OCI-LY3 (cell line): Measurements from ENCODE around the gene KLHL6.

Source experiments
- CTCF ChIP-seq: fragments of 200-600, 300-600 bp; sonication (generic); IDR thresholded peaks from 2 replicates; pipeline ENCODE4 v1.5.1; 2014; ENCODE audit warnings: antibody characterized with exemption, low read length, low read depth
- EZH2phosphoT487 ChIP-seq: fragments of 200-600 bp; shearing (Covaris generic); IDR thresholded peaks from 2 replicates; pipeline ENCODE4 v1.6.1; 2018; ENCODE audit warnings: antibody characterized with exemption, mixed run types, low read depth

- TF ChIP-seq CTCF (no peak), EZH2phosphoT487 (no peak)
These were observed 77.6 kb downstream of the KLHL6 start for GRCh38 chr3:183477801-183478456.
